Gastroesophageal sphincter (tissue), 4 donors: ENCODE data around the gene ZMIZ1. TPM values are rescaled to one million over a fixed set of nuclear protein-coding genes. Genes with fewer than 3 reads are reported as not detected.

Source experiments
- ATAC-seq: fragments of 150-250 bp; one replicate; pipeline ENCODE4 v1.9.1; 2016; ENCODE audit warnings: mild to moderate bottlenecking, moderate library complexity
- H3K27ac ChIP-seq, 4 donors: fragments of 200-600 bp; sonication (generic) in 3 of 4; 1 replicate in 3 of 4; 2 replicates in 1 of 4; pipeline ENCODE4 v1.5.1; 2016 to 2019
- H3K27me3 ChIP-seq: fragments of 200-600 bp; sonication (generic); one replicate; pipeline ENCODE4 v1.5.1; 2019
- H3K36me3 ChIP-seq, 2 donors: fragments of 200-600 bp; sonication (generic); one replicate each; pipeline ENCODE4 v1.5.1; 2019; ENCODE audit warnings: control low read depth in 1 of 2
- H3K4me1 ChIP-seq, 3 donors: fragments of 200-600 bp; sonication (generic); 1 replicate in 2 of 3; 2 replicates in 1 of 3; pipeline ENCODE4 v1.5.1; 2016 to 2019; ENCODE audit warnings: control low read depth in 2 of 3
- H3K4me3 ChIP-seq, 2 donors: fragments of 200-600 bp; sonication (generic); one replicate each; pipeline ENCODE4 v1.5.1; 2019; ENCODE audit warnings: mild to moderate bottlenecking in 1 of 2, moderate library complexity in 1 of 2
- H3K9me3 ChIP-seq, 3 donors: fragments of 200-600 bp; sonication (generic); one replicate each; pipeline ENCODE4 v1.5.1; 2017 to 2019; ENCODE audit warnings: control low read depth in 2 of 3
- CTCF ChIP-seq, 4 experiments: fragments of 200-600 bp in 2 of 4; fragments of 450-650 bp in 2 of 4; sonication (generic) in 1 of 4; IDR thresholded peaks; one replicate each; pipeline ENCODE4 v1.5.1; 2017 to 2019; ENCODE audit warnings: antibody characterized with exemption in 4 of 4, mild to moderate bottlenecking in 2 of 4, moderate library complexity in 2 of 4
- EP300 ChIP-seq: sonication (generic); formaldehyde crosslinking; IDR thresholded peaks from one replicate; pipeline ENCODE4 v1.6.1; 2017; ENCODE audit warnings: antibody characterized with exemption, mild to moderate bottlenecking
- POLR2A ChIP-seq, 2 donors: fragments of 450-650 bp; IDR thresholded peaks; one replicate each; pipeline ENCODE4 v1.6.1; 2017; ENCODE audit warnings: antibody characterized with exemption in 2 of 2, mild to moderate bottlenecking in 2 of 2, moderate library complexity in 1 of 2
- POLR2AphosphoS5 ChIP-seq: sonication (generic); formaldehyde crosslinking; IDR thresholded peaks from one replicate; pipeline ENCODE4 v1.6.1; 2017; ENCODE audit warnings: antibody characterized with exemption
- WGBS, 2 donors: methylation state at CpG; one replicate each; pipeline ENCODE4 v1.1.5; 2018; ENCODE audit warnings: low coverage in 1 of 2; 5-methylcytosine and 5-hydroxymethylcytosine counted together
- total RNA-seq, 4 donors: library from RNA; depleted of rRNA; stranded (reverse); fragments of >200 nt; gene quantifications; one replicate each; pipeline ENCODE4 v1.1.0, GENCODE V29; 2016

ZMIZ1 gene
- total RNA-seq, 4 donors from 2014 or later = 36.3 to 79.2 (median 67.1) TPM

GRCh38 chr10:79246209-79246581 lies 177.4 kb downstream of the ZMIZ1 start:
- peak; percentile 36 for TF ChIP-seq POLR2AphosphoS5
- TF ChIP-seq POLR2A (IDR thresholded peaks at IDR 0.05) = no peak
- no peaks in the 10 kb centered on the region for H3K27me3 ChIP-seq
- ATAC-seq = peak; percentile 30
- H3K4me3 ChIP-seq = no peak overlapping the region
- WGBS, 2 donors = 17% methylated on average over 1 of the region's 14 CpGs; no CpG with 5 or more reads in 1 of the 2 donors
- H3K27ac ChIP-seq = peak overlapping the region; percentile 3 to 85 (median 81)
- H3K36me3 ChIP-seq = peaks cover 0 to 4% of the 10 kb centered on the region in 2 donors
- no peaks in the 10 kb centered on the region for H3K9me3 ChIP-seq
- H3K4me1 ChIP-seq = peaks cover 0 to 98% (median 66%) of the 10 kb centered on the region in 3 donors

GRCh38 chr10:79246606-79247275 lies 178.0 kb downstream of the ZMIZ1 start:
- Histone ChIP-seq H3K4me1 (peaks cover 0 to 98% (median 62%) of the 10 kb centered on the region in 3 donors), H3K27me3 (no peaks in the 10 kb centered on the region), H3K36me3 (peaks cover 0 to 4% of the 10 kb centered on the region in 2 donors), H3K4me3 (no peak overlapping the region), H3K27ac (peak overlapping the region; percentile 3 to 85 (median 81)), H3K9me3 (no peaks in the 10 kb centered on the region)
- TF ChIP-seq EP300 = no peak
- peak; percentile 20 for TF ChIP-seq POLR2AphosphoS5
- ATAC-seq = peak; percentile 58
- WGBS, 2 donors = no CpG with 5 or more reads among the region's 14 CpGs

GRCh38 chr10:79247373-79248137 lies 178.8 kb downstream of the ZMIZ1 start:
- Histone ChIP-seq H3K9me3 (no peaks in the 10 kb centered on the region), H3K4me1 (peaks cover 0 to 98% (median 56%) of the 10 kb centered on the region in 3 donors), H3K27ac (peak overlapping the region; percentile 8 to 85 (median 81)), H3K4me3 (no peak overlapping the region), H3K36me3 (peaks cover 0 to 7% of the 10 kb centered on the region in 2 donors), H3K27me3 (no peaks in the 10 kb centered on the region)
- TF ChIP-seq CTCF (IDR thresholded peaks at IDR 0.05) = no peak
- TF ChIP-seq POLR2A (IDR thresholded peaks at IDR 0.05) = no peak
- no peak for TF ChIP-seq POLR2AphosphoS5
- 90% methylated on average over 4 of the region's 6 CpGs; no CpG with 5 or more reads in 1 of the 2 donors for WGBS, 2 donors
- no peak for ATAC-seq

GRCh38 chr10:79248341-79249185 lies 179.8 kb downstream of the ZMIZ1 start:
- TF ChIP-seq EP300 (no peak), POLR2AphosphoS5 (peak; percentile 31), POLR2A (IDR thresholded peaks at IDR 0.05) (no peak)
- no peak for ATAC-seq
- Histone ChIP-seq H3K4me1 (peaks cover 0 to 100% (median 56%) of the 10 kb centered on the region in 3 donors), H3K27me3 (no peaks in the 10 kb centered on the region), H3K4me3 (no peak overlapping the region), H3K36me3 (peaks cover 0 to 9% of the 10 kb centered on the region in 2 donors), H3K27ac (peak overlapping the region in 3 of 4 donors; percentile 80 to 85 (median 82)), H3K9me3 (no peaks in the 10 kb centered on the region)
- WGBS, 2 donors = 55 to 80% methylated on average over 2 to 5 of the region's 12 CpGs

- TF ChIP-seq POLR2AphosphoS5 (no peak), EP300 (no peak), POLR2A (IDR thresholded peaks at IDR 0.05) (no peak), CTCF (IDR thresholded peaks at IDR 0.05) (no peak)
Observed at GRCh38 chr10:79249186-79250121, 180.7 kb downstream of the ZMIZ1 start.

More at GRCh38 chr10:79249186-79250121, 180.7 kb downstream of the ZMIZ1 start:
- no CpG with 5 or more reads among the region's 20 CpGs for WGBS, 2 donors
- peaks cover 0 to 99% (median 47%) of the 10 kb centered on the region in 3 donors for H3K4me1 ChIP-seq
- H3K27ac ChIP-seq = peak overlapping the region in 3 of 4 donors; percentile 80 to 85 (median 82)
- peaks cover 0 to 9% of the 10 kb centered on the region in 2 donors for H3K36me3 ChIP-seq
- ATAC-seq = no peak
- no peaks in the 10 kb centered on the region for H3K9me3 ChIP-seq
- H3K27me3 ChIP-seq = no peaks in the 10 kb centered on the region
- no peak overlapping the region for H3K4me3 ChIP-seq
